ENCODE measurements around the gene KCNK15. TPM values are rescaled to one million over a fixed set of nuclear protein-coding genes. Genes with fewer than 3 reads are reported as not detected.

The KCNK15 gene
- total and polyA plus RNA-seq, 9 of the 15 experiments (the other 6 are each of a cell fraction or from before 2014, with no cell fraction given): 0.03 to 0.30 (median 0.17) TPM; not detected in 5

DNA sequence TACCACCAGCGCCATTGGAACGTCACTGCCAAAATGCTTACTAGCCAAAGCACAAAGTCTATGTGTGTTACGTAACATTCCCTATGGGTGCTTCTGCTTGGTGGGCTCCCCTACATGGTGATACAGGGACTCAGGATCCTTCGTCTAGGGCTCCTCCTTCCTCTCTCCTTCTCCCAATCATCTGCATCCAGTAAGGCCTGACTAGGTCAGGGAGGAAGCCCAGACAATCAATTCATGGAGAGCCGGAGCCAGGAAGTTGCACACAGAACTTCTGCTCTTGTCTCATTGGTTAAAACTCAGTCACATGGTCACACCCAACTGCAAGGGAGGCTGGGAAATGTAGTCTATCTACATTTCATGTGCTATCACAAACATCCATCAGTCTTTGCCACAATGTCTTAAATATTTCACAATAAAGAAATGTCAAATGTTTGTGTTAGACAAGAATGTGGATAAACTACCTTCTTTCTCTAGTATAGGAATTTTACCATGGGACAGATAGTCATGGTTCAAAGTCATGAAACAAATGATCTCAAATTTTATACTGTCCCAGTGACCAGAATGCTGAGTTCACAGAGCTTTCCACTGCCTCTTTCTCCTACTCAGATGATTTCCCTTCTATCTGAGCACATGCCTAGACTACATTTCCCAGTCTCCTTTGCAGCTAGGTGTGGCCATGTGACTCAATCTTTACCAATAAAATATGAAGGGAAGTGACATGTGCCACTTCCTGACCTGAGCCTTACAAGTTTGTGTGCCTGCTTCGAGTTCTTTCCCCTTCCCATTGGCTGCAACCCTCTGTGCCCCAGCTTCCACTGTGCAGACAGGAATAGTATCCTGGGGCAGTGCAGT, 9.3 kb upstream of the KCNK15 start (continued):
- TF ChIP-seq REST (IDR thresholded peaks at IDR 0.05; ENCODE audit: borderline replicate concordance) (peak; percentile 76), REST (CRISPR knock-in tag; IDR thresholded peaks at IDR 0.05; ENCODE audit: low read depth) (no peak), ID3 (CRISPR knock-in tag; IDR thresholded peaks at IDR 0.05) (no peak), ID3 (tag; IDR thresholded peaks at IDR 0.05) (0 out of 2 replicates have a peak, but pooled peaks have one; percentile 56), RFX7 (CRISPR knock-in tag; IDR thresholded peaks at IDR 0.05) (no peak), TCF7L2 (IDR thresholded peaks at IDR 0.05; ENCODE audit: low read depth, low read length) (no peak), GABPA (tag; conservative IDR thresholded peaks at IDR 0.05; ENCODE audit: low read depth) (peak; percentile 78), E2F4 (CRISPR knock-in tag; IDR thresholded peaks at IDR 0.05; ENCODE audit: low read depth) (no peak), MYNN (IDR thresholded peaks at IDR 0.05) (no peak), MYNN (CRISPR knock-in tag; IDR thresholded peaks at IDR 0.05) (no peak), GABPB1 (CRISPR knock-in tag; IDR thresholded peaks at IDR 0.05) (peak; percentile 73), ZNF143 (CRISPR knock-in tag; IDR thresholded peaks at IDR 0.05) (peak; percentile 89), HNRNPUL1 (IDR thresholded peaks at IDR 0.05; ENCODE audit: low read length) (no peak), SNRNP70 (optimal IDR thresholded peaks at IDR 0.05; ENCODE audit: low read depth, low read length) (no peak), MBD2 (IDR thresholded peaks at IDR 0.05; ENCODE audit: borderline replicate concordance, low read depth) (peak; percentile 64; the same call in 1 of the 2 replicates)
